ENCODE data around the gene TNNT3. TPM values are rescaled to one million over a fixed set of nuclear protein-coding genes. Genes with fewer than 3 reads are reported as not detected.

Gene TNNT3
- total RNA-seq, 1 experiment from 2014 or later, result 0.88 TPM

DNA sequence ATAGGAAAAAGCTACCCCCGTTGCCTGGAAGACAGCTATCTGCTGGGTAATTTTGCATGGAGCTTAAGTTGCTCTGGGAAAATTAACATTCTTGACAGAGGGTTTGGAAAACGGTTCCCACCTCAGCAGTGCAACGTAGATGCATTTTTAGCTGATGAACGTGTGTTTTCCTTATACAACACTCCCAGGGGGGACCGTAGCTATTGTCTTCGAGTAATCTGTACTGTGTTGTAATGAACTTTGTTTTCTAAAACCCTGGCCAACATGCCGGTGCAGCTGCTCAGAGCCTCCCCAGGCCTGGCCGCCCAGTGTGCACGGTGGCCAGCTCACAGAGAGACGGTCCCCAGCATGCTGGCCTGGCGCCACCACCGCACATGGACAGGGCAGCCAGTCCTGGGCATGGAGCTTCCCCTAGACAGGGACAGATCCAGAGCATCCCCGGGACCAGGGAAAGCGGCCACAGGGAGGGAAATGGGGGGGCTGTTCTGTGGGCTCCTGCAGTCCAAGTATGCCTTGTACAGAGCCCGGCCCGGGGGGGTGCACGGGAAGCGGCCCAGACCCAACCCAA is 2.2 kb downstream of the TNNT3 start:
- ChIA-PET POLR2A (no interaction called here), CTCF (interaction anchor here (1.2 to 2.3 kb wide), 3 partner anchors 39 to 282 kb away, joined by 3 to 16 read pairs (median 6); no protein-coding TSS in a partner anchor)
- no peaks in the 10 kb centered on the region for H3K27me3 ChIP-seq (replicated peaks; ENCODE audit: control insufficient read depth, insufficient read depth, low read length)
- Mint-ChIP-seq H3K27ac (ENCODE audit: unreplicated experiment) (no peak overlapping the region), H3K9me3 (ENCODE audit: unreplicated experiment) (no peaks in the 10 kb centered on the region), H3K27me3 (ENCODE audit: insufficient read depth, unreplicated experiment) (no peaks in the 10 kb centered on the region), H3K4me3 (ENCODE audit: unreplicated experiment) (no peak overlapping the region), H3K36me3 (ENCODE audit: insufficient read depth, unreplicated experiment) (no peaks in the 10 kb centered on the region), H3K4me1 (ENCODE audit: low read depth, unreplicated experiment) (no peaks in the 10 kb centered on the region)
- no peaks in the 10 kb centered on the region for H3K4me1 ChIP-seq
- DNase-seq, result no peak
- no peaks in the 10 kb centered on the region for H3K9me3 ChIP-seq
- H3K36me3 ChIP-seq (ENCODE audit: control insufficient read depth, insufficient read depth, low read length), result no peaks in the 10 kb centered on the region
- intact Hi-C loops (cut with micrococcal nuclease; ENCODE audit: unreplicated experiment), result no loop called here
- H3K4me3 ChIP-seq (ENCODE audit: low read depth, low read length), result no peak overlapping the region
- TF ChIP-seq, protein P1, sequence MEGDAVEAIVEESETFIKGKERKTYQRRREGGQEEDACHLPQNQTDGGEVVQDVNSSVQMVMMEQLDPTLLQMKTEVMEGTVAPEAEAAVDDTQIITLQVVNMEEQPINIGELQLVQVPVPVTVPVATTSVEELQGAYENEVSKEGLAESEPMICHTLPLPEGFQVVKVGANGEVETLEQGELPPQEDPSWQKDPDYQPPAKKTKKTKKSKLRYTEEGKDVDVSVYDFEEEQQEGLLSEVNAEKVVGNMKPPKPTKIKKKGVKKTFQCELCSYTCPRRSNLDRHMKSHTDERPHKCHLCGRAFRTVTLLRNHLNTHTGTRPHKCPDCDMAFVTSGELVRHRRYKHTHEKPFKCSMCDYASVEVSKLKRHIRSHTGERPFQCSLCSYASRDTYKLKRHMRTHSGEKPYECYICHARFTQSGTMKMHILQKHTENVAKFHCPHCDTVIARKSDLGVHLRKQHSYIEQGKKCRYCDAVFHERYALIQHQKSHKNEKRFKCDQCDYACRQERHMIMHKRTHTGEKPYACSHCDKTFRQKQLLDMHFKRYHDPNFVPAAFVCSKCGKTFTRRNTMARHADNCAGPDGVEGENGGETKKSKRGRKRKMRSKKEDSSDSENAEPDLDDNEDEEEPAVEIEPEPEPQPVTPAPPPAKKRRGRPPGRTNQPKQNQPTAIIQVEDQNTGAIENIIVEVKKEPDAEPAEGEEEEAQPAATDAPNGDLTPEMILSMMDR (IDR thresholded peaks at IDR 0.05; ENCODE audit: insufficient read depth in 1 of 2, low read depth in 1 of 2, low read length in 1 of 2, severe bottlenecking in 1 of 2, unreplicated experiment in 1 of 2), result no peak
- no TSS peak for BruUV-seq (replicated peaks)

DNA sequence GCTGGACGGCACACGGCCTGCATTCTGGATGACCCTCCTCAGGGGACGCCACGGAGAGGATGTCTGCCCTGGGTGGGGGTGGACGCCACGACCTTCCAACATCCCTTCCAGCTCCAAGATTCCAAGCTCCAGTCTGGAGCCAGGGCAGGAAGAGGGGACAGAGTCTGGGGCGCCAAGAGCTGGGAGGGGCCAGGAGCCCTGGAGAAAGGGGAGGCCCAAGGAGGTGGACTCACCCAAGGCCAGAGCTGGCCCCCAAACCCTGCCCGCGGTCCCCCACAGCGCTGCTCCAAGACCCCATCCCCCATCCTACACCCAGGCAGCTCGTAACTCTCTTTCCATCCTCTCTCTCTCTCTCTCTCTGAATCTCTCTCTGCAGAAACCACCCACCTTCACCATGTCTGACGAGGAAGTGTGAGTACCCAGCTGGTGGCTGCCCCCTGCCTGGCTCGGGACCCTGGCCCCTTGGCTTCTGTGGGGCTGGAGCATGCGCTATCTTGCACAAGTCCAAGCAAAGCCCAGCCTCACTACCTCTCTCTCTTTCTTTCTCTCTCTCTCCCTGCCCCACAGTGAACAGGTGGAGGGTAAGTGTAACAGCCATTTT is 3.1 kb downstream of the TNNT3 start:
- Mint-ChIP-seq H3K4me3 (ENCODE audit: unreplicated experiment) (no peak overlapping the region), H3K27ac (ENCODE audit: unreplicated experiment) (no peak overlapping the region), H3K27me3 (ENCODE audit: insufficient read depth, unreplicated experiment) (no peaks in the 10 kb centered on the region), H3K36me3 (ENCODE audit: insufficient read depth, unreplicated experiment) (no peaks in the 10 kb centered on the region), H3K9me3 (ENCODE audit: unreplicated experiment) (no peaks in the 10 kb centered on the region), H3K4me1 (ENCODE audit: low read depth, unreplicated experiment) (no peaks in the 10 kb centered on the region)
- H3K36me3 ChIP-seq (ENCODE audit: control insufficient read depth, insufficient read depth, low read length), result no peaks in the 10 kb centered on the region
- no peaks in the 10 kb centered on the region for H3K27me3 ChIP-seq (replicated peaks; ENCODE audit: control insufficient read depth, insufficient read depth, low read length)
- H3K9me3 ChIP-seq, result no peaks in the 10 kb centered on the region
- no peak for DNase-seq
- intact Hi-C loops (cut with micrococcal nuclease; ENCODE audit: unreplicated experiment), result no loop called here
- ChIA-PET CTCF (interaction anchor here (0.5 to 2.3 kb wide), 3 partner anchors 40 to 229 kb away, joined by 3 to 16 read pairs (median 6); no protein-coding TSS in a partner anchor), POLR2A (no interaction called here)
- TF ChIP-seq, protein P1 (IDR thresholded peaks at IDR 0.05; ENCODE audit: insufficient read depth in 1 of 2, low read depth in 1 of 2, low read length in 1 of 2, severe bottlenecking in 1 of 2, unreplicated experiment in 1 of 2), result no peak
- BruUV-seq (replicated peaks), result no TSS peak
- H3K4me1 ChIP-seq, result no peaks in the 10 kb centered on the region; the same call in 1 of the 2 replicates
- H3K4me3 ChIP-seq (ENCODE audit: low read depth, low read length), result no peak overlapping the region

DNA sequence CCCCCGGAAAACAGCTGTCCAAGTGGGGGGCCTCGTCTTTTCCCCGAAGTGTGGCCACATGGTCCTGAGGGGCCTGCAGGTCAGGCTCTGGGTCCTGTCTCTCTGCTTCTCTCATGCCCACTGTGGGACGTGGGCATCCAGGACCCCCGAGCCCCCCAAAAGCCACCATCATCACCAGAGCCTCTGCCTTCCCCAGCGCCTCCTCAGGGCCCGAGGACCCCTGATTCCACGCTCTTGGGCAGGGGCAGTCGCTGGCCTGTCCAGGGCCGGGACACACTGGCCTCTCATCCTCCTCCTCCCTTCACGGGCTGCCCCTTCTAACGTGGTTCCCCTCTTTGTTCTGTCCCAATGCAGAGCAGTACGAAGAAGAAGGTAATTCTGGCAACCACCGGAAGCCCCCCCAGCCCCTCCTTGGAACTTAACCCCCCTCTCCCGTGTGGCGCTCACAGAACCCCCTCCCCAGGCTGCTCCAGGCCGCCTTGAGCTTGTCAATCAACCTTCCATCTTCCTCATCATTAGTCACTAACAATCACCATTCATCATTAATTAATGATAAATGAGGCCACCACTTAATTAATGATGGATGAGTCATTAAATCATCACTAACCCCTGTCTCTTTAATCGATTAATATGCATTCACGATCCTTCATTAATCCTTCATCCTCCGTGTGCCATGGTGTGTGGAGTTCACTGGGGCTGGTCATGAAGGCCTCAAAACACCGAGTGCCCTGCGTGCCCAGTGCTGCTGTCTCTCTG is 3.9 kb downstream of the TNNT3 start:
- intact Hi-C loops (cut with micrococcal nuclease; ENCODE audit: unreplicated experiment), result no loop called here
- H3K36me3 ChIP-seq (ENCODE audit: control insufficient read depth, insufficient read depth, low read length), result no peaks in the 10 kb centered on the region
- no peaks in the 10 kb centered on the region; the same call in 1 of the 2 replicates for H3K4me1 ChIP-seq
- Mint-ChIP-seq H3K4me1 (ENCODE audit: low read depth, unreplicated experiment) (no peaks in the 10 kb centered on the region), H3K9me3 (ENCODE audit: unreplicated experiment) (no peaks in the 10 kb centered on the region), H3K27me3 (ENCODE audit: insufficient read depth, unreplicated experiment) (no peaks in the 10 kb centered on the region), H3K4me3 (ENCODE audit: unreplicated experiment) (no peak overlapping the region), H3K27ac (ENCODE audit: unreplicated experiment) (no peak overlapping the region), H3K36me3 (ENCODE audit: insufficient read depth, unreplicated experiment) (no peaks in the 10 kb centered on the region)
- no peaks in the 10 kb centered on the region for H3K27me3 ChIP-seq (replicated peaks; ENCODE audit: control insufficient read depth, insufficient read depth, low read length)
- no peak overlapping the region for H3K4me3 ChIP-seq (ENCODE audit: low read depth, low read length)
- POLR2A ChIA-PET, result no interaction called here
- TF ChIP-seq, protein P1 (IDR thresholded peaks at IDR 0.05; ENCODE audit: insufficient read depth in 1 of 2, low read depth in 1 of 2, low read length in 1 of 2, severe bottlenecking in 1 of 2, unreplicated experiment in 1 of 2), result no peak
- H3K9me3 ChIP-seq, result no peaks in the 10 kb centered on the region
- peak in 1 of 2 experiments; percentile 7 for DNase-seq
- BruUV-seq (replicated peaks), result no TSS peak
- CTCF ChIA-PET, result interaction anchor here (0.6 kb wide), 1 partner anchor 283 kb away, joined by 3 read pairs; no protein-coding TSS in a partner anchor

All from Caco-2 (cell line).